NT2/D1 (cell line): Measurements from ENCODE around the gene ZNF429.

Source experiments
- YY1 ChIP-seq: IDR thresholded peaks from 2 replicates; pipeline ENCODE4 v1.6.1; 2011; ENCODE audit not compliant: insufficient read length, insufficient read depth
- ZNF274 ChIP-seq: IDR thresholded peaks from 2 replicates; pipeline ENCODE4 v1.6.1; 2011; ENCODE audit warnings: mild to moderate bottlenecking, low read depth, low read length

GRCh38 chr19:21474671-21475181 lies 30.7 kb upstream of the ZNF429 start:
- TF ChIP-seq YY1, result peak; percentile 80
- no peak for TF ChIP-seq ZNF274
